ENCODE results near the gene UNK.

- TF ChIP-seq POLR2AphosphoS5 (IDR thresholded peaks at IDR 0.05; ENCODE audit: low read depth, low read length) = no peak
- no peak for TF ChIP-seq POLR2A (IDR thresholded peaks at IDR 0.05; ENCODE audit: low read depth, low read length)
- TF ChIP-seq TAF1 (IDR thresholded peaks at IDR 0.05; ENCODE audit: borderline replicate concordance, low read depth, low read length) = no peak
Measured at GRCh38 chr17:75751676-75752404, 32.8 kb upstream of the UNK start.

Data from GM12892 (cell line).